ENCODE data around the gene DNAJC24. TPM values are rescaled to one million over a fixed set of nuclear protein-coding genes. Genes with fewer than 3 reads are reported as not detected.

DNAJC24 gene
- total RNA-seq, 1 experiment from 2014 or later, result 19.0 TPM

DNA sequence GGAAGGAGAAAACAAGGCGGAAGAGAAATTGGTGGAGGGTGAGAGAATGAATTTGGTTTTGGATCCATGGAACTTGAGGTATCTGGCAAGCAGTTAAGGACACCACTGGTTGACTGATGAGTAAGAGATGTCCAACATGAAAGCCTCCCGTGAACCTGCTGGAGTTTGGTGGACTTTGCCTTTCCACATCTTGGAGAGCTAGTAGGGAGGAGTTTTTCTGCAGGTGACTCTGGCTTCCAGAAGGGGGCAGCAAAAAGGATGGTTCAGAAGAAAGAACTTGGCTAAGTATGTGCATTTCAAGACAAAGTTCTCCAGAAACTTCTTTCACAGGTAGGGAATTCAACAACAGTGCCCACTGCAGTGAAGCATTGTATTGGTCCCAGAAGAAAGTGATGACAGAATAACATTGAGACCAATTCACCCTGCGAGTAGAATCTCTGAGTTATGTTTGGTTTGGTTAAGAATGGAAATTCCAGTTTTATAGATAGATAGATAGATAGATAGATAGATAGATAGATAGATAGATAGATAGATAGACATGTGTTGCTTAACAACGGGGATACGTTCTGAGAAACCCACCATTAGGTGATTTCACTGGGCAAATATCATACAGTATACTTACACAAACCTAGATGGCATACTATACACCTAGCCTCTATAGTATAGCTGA, 28.6 kb upstream of the DNAJC24 start:
- Mint-ChIP-seq H3K4me1 (ENCODE audit: insufficient read depth, unreplicated experiment) (no peaks in the 10 kb centered on the region), H3K27ac (ENCODE audit: low read depth, unreplicated experiment) (no peak overlapping the region), H3K4me3 (ENCODE audit: unreplicated experiment) (no peak overlapping the region), H3K36me3 (ENCODE audit: insufficient read depth, unreplicated experiment) (no peaks in the 10 kb centered on the region), H3K9me3 (ENCODE audit: unreplicated experiment) (no peaks in the 10 kb centered on the region), H3K27me3 (ENCODE audit: insufficient read depth, unreplicated experiment) (peaks cover 42% of the 10 kb centered on the region)
- intact Hi-C loops (cut with micrococcal nuclease), result loop anchor here (1.0 kb wide), 1 partner anchor 530 kb away; no protein-coding TSS in a partner anchor
- ChIA-PET POLR2A (interaction anchor here (0.6 to 1.0 kb wide), 2 partner anchors 9 to 1879 kb away, joined by 3 read pairs; no protein-coding TSS in a partner anchor), CTCF (interaction anchor here (0.6 to 2.1 kb wide), 8 partner anchors 10 to 666 kb away, joined by 3 to 6 read pairs (median 4); no protein-coding TSS in a partner anchor)
- BruUV-seq (replicated peaks), result no TSS peak
- DNase-seq (ENCODE audit: unreplicated experiment), result peak; percentile 52
- TF ChIP-seq, protein P1, sequence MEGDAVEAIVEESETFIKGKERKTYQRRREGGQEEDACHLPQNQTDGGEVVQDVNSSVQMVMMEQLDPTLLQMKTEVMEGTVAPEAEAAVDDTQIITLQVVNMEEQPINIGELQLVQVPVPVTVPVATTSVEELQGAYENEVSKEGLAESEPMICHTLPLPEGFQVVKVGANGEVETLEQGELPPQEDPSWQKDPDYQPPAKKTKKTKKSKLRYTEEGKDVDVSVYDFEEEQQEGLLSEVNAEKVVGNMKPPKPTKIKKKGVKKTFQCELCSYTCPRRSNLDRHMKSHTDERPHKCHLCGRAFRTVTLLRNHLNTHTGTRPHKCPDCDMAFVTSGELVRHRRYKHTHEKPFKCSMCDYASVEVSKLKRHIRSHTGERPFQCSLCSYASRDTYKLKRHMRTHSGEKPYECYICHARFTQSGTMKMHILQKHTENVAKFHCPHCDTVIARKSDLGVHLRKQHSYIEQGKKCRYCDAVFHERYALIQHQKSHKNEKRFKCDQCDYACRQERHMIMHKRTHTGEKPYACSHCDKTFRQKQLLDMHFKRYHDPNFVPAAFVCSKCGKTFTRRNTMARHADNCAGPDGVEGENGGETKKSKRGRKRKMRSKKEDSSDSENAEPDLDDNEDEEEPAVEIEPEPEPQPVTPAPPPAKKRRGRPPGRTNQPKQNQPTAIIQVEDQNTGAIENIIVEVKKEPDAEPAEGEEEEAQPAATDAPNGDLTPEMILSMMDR (IDR thresholded peaks at IDR 0.05; ENCODE audit: unreplicated experiment), result peak; percentile 47

DNA sequence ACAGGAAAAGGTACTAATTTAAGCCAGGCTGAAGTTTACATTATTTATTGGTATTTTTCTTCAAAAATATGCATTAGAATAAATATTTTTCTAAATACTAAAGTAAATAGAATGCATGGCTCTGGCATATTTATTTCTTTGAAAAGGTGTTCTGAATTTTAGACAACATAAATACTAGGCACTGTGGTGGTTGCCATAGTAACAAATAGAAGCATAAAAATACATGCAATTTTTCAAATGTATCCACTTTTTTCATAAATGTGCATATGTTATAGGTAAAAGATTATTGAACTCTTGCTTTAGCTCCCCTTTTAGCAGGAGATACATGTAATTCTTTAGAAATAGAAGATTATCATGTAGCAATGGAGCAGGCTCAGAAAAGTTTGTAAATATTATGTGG, 18.5 kb upstream of the DNAJC24 start:
- BruUV-seq (replicated peaks), result no TSS peak
- Mint-ChIP-seq H3K4me1 (ENCODE audit: insufficient read depth, unreplicated experiment) (peaks cover 4% of the 10 kb centered on the region), H3K4me3 (ENCODE audit: unreplicated experiment) (no peak overlapping the region), H3K36me3 (ENCODE audit: insufficient read depth, unreplicated experiment) (no peaks in the 10 kb centered on the region), H3K27ac (ENCODE audit: low read depth, unreplicated experiment) (no peak overlapping the region), H3K9me3 (ENCODE audit: unreplicated experiment) (no peaks in the 10 kb centered on the region), H3K27me3 (ENCODE audit: insufficient read depth, unreplicated experiment) (peaks cover 18% of the 10 kb centered on the region)
- DNase-seq (ENCODE audit: unreplicated experiment), result no peak
- TF ChIP-seq, protein P1 (IDR thresholded peaks at IDR 0.05; ENCODE audit: unreplicated experiment), result no peak
- POLR2A ChIA-PET, result interaction anchor here (1.3 kb wide), 1 partner anchor 18 kb away, joined by 4 read pairs; the partner anchor contains the start of genes DCDC1 and DNAJC24
- CTCF ChIA-PET, result no interaction called here
- intact Hi-C loops (cut with micrococcal nuclease), result no loop called here

DNA sequence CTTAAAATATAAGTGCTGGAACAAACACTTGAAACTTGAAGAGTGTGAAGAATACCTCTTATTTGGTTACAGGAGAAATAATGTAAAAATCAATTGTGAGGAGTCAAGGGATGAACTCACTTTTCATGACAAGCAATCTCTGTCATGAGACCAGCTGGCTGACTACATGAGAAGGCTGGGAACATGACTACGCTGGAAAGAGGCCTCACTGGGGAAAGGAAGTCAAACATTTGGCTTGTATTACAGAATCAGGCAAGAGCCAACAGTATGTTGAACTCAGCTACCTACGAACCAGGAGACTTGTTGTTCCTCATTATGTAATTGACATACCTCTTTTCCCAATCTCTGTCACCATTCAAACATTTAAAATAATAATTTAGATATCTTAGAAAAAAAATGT, 14.5 kb upstream of the DNAJC24 start:
- Mint-ChIP-seq H3K4me3 (ENCODE audit: unreplicated experiment) (no peak overlapping the region), H3K36me3 (ENCODE audit: insufficient read depth, unreplicated experiment) (no peaks in the 10 kb centered on the region), H3K27me3 (ENCODE audit: insufficient read depth, unreplicated experiment) (no peaks in the 10 kb centered on the region), H3K27ac (ENCODE audit: low read depth, unreplicated experiment) (no peak overlapping the region), H3K4me1 (ENCODE audit: insufficient read depth, unreplicated experiment) (peaks cover 4% of the 10 kb centered on the region), H3K9me3 (ENCODE audit: unreplicated experiment) (no peaks in the 10 kb centered on the region)
- ChIA-PET POLR2A (interaction anchor here (1.5 kb wide), 1 partner anchor 15 kb away, joined by 10 read pairs; the partner anchor contains the start of genes DCDC1 and DNAJC24), CTCF (no interaction called here)
- intact Hi-C loops (cut with micrococcal nuclease), result no loop called here
- TF ChIP-seq, protein P1 (IDR thresholded peaks at IDR 0.05; ENCODE audit: unreplicated experiment), result no peak
- peak; percentile 9 for DNase-seq (ENCODE audit: unreplicated experiment)
- no TSS peak for BruUV-seq (replicated peaks)

DNA sequence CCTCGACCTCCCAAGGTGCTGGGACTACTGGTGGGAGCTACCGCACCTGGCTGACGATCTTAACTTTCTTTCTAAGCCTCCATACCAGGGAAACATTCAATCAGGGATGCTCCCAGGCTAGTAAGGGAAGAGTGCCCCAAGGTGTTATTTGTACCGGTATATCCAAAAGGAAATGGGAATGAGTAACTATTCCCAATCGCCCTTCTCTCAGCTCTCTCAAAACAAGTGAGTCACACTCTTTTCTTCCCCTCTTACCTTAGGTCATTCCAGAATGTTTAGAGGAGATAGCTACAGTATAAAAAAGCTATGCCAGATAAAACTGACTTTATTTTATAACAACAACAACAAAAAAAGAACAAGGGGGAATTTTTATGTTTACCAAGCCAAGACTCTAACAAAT, 13.8 kb upstream of the DNAJC24 start:
- POLR2A ChIA-PET, result interaction anchor here (0.6 to 1.5 kb wide), 2 partner anchors 14 to 1536 kb away, joined by 3 to 10 read pairs; partner anchors contain the start of genes DCDC1 and DNAJC24
- CTCF ChIA-PET, result interaction anchor here (0.6 kb wide), 2 partner anchors 44 to 818 kb away, joined by 3 read pairs; no protein-coding TSS in a partner anchor
- Mint-ChIP-seq H3K4me3 (ENCODE audit: unreplicated experiment) (no peak overlapping the region), H3K36me3 (ENCODE audit: insufficient read depth, unreplicated experiment) (no peaks in the 10 kb centered on the region), H3K9me3 (ENCODE audit: unreplicated experiment) (no peaks in the 10 kb centered on the region), H3K27me3 (ENCODE audit: insufficient read depth, unreplicated experiment) (no peaks in the 10 kb centered on the region), H3K4me1 (ENCODE audit: insufficient read depth, unreplicated experiment) (peaks cover 4% of the 10 kb centered on the region), H3K27ac (ENCODE audit: low read depth, unreplicated experiment) (no peak overlapping the region)
- peak; percentile 46 for DNase-seq (ENCODE audit: unreplicated experiment)
- intact Hi-C loops (cut with micrococcal nuclease), result no loop called here
- BruUV-seq (replicated peaks), result no TSS peak
- TF ChIP-seq, protein P1 (IDR thresholded peaks at IDR 0.05; ENCODE audit: unreplicated experiment), result no peak
